ENCODE results near the gene BCL2L13.

The BCL2L13 gene

GRCh38 chr22:17726006-17726927 is 87.7 kb downstream of the BCL2L13 start:
- no peak for DNase-seq (ENCODE audit: extremely low read depth in 1 of 2, low read depth in 1 of 2)

GRCh38 chr22:17726928-17727897 is 88.7 kb downstream of the BCL2L13 start:
- no peak for DNase-seq (ENCODE audit: extremely low read depth in 1 of 2, low read depth in 1 of 2)

- DNase-seq (ENCODE audit: extremely low read depth in 1 of 2, low read depth in 1 of 2), result no peak
These were observed 90.2 kb downstream of the BCL2L13 start for GRCh38 chr22:17728786-17729185.

GRCh38 chr22:17729561-17729960 is 91.0 kb downstream of the BCL2L13 start:
- no peak for DNase-seq (ENCODE audit: extremely low read depth in 1 of 2, low read depth in 1 of 2)

GRCh38 chr22:17732251-17732854 is 93.8 kb downstream of the BCL2L13 start:
- no peak for DNase-seq (ENCODE audit: extremely low read depth in 1 of 2, low read depth in 1 of 2)

- no peak for DNase-seq (ENCODE audit: extremely low read depth in 1 of 2, low read depth in 1 of 2)
These were observed 94.9 kb downstream of the BCL2L13 start for GRCh38 chr22:17733466-17733865.

- peak in 1 of 2 donors; percentile 30 for DNase-seq (ENCODE audit: extremely low read depth in 1 of 2, low read depth in 1 of 2)
These were observed 95.6 kb downstream of the BCL2L13 start for GRCh38 chr22:17734187-17734586.

GRCh38 chr22:17738386-17739128 is 100.0 kb downstream of the BCL2L13 start:
- DNase-seq (ENCODE audit: extremely low read depth in 1 of 2, low read depth in 1 of 2), result no peak

GRCh38 chr22:17739196-17739975 is 100.8 kb downstream of the BCL2L13 start:
- DNase-seq (ENCODE audit: extremely low read depth in 1 of 2, low read depth in 1 of 2), result no peak

GRCh38 chr22:17741866-17742526 is 103.4 kb downstream of the BCL2L13 start:
- DNase-seq (ENCODE audit: extremely low read depth in 1 of 2, low read depth in 1 of 2), result no peak

- peak; percentile 39 to 44 for DNase-seq (ENCODE audit: extremely low read depth in 1 of 2, low read depth in 1 of 2)
These were observed 104.0 kb downstream of the BCL2L13 start for GRCh38 chr22:17742527-17742902.

- DNase-seq (ENCODE audit: extremely low read depth in 1 of 2, low read depth in 1 of 2), result no peak
These were observed 105.3 kb downstream of the BCL2L13 start for GRCh38 chr22:17743661-17744411.

GRCh38 chr22:17744430-17744829 is 105.9 kb downstream of the BCL2L13 start:
- DNase-seq (ENCODE audit: extremely low read depth in 1 of 2, low read depth in 1 of 2), result no peak

GRCh38 chr22:17746916-17747315 is 108.4 kb downstream of the BCL2L13 start:
- DNase-seq (ENCODE audit: extremely low read depth in 1 of 2, low read depth in 1 of 2), result no peak

GRCh38 chr22:17748555-17749353 is 110.2 kb downstream of the BCL2L13 start:
- DNase-seq (ENCODE audit: extremely low read depth in 1 of 2, low read depth in 1 of 2), result no peak

- no peak for DNase-seq (ENCODE audit: extremely low read depth in 1 of 2, low read depth in 1 of 2)
These were observed 111.2 kb downstream of the BCL2L13 start for GRCh38 chr22:17749605-17750395.

GRCh38 chr22:17751596-17751995 is 113.0 kb downstream of the BCL2L13 start:
- no peak for DNase-seq (ENCODE audit: extremely low read depth in 1 of 2, low read depth in 1 of 2)

Data from stimulated activated CD8-positive, alpha-beta memory T cell treated with anti-CD3 and anti-CD28 coated beads, Interleukin-7, amount 100 ng/mL, for 48 hours (primary cell).